ENCODE results near the gene F10. TPM values are rescaled to one million over a fixed set of nuclear protein-coding genes. Genes with fewer than 3 reads are reported as not detected.
"Not testable (repeated sequence)": the region's sequence is repeated elsewhere in the genome, so short reads cannot be mapped to it uniquely, and the experiment has no call there.

The F10 gene
- polyA plus RNA-seq, 1 experiment = 39.0 TPM

- CTCF ChIA-PET = interaction anchor here (1.1 kb wide), 1 partner anchor 17 kb away, joined by 3 read pairs; no protein-coding TSS in a partner anchor
Measured at GRCh38 chr13:113109151-113110047, 13.2 kb upstream of the F10 start.

DNA sequence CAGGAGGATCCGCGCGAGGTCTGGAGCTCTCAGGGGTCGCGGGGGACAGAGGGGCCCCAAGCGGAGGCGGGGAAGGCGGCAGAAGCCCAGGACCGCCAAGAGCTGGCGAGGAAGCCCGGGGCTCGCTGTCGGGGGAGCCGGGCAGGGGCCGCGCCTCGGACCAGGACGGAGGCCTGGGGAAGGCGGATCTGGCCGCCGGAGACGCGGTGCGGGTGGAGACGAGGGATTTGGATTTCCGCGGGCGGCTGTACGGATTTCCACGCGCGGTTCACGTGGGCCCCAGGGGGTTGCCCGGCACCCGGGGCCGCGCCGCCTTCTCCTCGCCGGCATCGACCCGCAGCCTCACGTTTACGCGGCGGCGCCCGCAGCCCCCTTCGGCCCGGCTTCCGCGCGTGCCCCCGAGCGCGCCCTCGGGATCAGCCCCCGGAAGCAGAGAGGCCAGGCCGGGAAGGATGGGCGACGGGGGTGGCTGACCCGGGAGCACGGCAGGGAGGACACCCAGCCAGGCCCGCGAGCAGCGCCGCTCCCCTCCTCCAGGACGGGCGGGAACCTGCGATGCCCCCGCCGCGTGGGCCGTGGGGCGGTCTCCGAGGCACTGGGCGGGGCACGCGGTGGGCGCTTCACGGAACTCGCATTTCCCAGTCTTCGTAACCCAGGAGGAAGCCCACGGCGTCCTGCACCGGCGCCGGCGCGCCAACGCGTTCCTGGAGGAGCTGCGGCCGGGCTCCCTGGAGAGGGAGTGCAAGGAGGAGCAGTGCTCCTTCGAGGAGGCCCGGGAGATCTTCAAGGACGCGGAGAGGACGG, 12.3 kb upstream of the F10 start:
- POLR2A ChIA-PET = no interaction called here
- Histone ChIP-seq H3K36me3 (ENCODE audit: control insufficient read depth, insufficient read depth, low read length) (no peaks in the 10 kb centered on the region), H3K4me3 (ENCODE audit: low read depth, low read length) (peak overlapping the region; percentile 28), H3K27me3 (ENCODE audit: control insufficient read depth, insufficient read depth, low read length) (peaks cover 5% of the 10 kb centered on the region)
- TF ChIP-seq, protein P1, sequence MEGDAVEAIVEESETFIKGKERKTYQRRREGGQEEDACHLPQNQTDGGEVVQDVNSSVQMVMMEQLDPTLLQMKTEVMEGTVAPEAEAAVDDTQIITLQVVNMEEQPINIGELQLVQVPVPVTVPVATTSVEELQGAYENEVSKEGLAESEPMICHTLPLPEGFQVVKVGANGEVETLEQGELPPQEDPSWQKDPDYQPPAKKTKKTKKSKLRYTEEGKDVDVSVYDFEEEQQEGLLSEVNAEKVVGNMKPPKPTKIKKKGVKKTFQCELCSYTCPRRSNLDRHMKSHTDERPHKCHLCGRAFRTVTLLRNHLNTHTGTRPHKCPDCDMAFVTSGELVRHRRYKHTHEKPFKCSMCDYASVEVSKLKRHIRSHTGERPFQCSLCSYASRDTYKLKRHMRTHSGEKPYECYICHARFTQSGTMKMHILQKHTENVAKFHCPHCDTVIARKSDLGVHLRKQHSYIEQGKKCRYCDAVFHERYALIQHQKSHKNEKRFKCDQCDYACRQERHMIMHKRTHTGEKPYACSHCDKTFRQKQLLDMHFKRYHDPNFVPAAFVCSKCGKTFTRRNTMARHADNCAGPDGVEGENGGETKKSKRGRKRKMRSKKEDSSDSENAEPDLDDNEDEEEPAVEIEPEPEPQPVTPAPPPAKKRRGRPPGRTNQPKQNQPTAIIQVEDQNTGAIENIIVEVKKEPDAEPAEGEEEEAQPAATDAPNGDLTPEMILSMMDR (IDR thresholded peaks at IDR 0.05; ENCODE audit: insufficient read depth, low read depth, low read length) = no peak
- no peak for DNase-seq (ENCODE audit: low read depth)
- CTCF ChIA-PET = interaction anchor here (1.1 kb wide), 1 partner anchor 17 kb away, joined by 3 read pairs; no protein-coding TSS in a partner anchor

More at GRCh38 chr13:113109151-113110047, 13.2 kb upstream of the F10 start:
- TF ChIP-seq, protein P1 (IDR thresholded peaks at IDR 0.05; ENCODE audit: insufficient read depth, low read depth, low read length) = no peak
- DNase-seq (ENCODE audit: low read depth) = no peak
- Histone ChIP-seq H3K27me3 (ENCODE audit: control insufficient read depth, insufficient read depth, low read length) (peaks cover 5% of the 10 kb centered on the region), H3K4me3 (ENCODE audit: low read depth, low read length) (no peak overlapping the region), H3K36me3 (ENCODE audit: control insufficient read depth, insufficient read depth, low read length) (no peaks in the 10 kb centered on the region)
- POLR2A ChIA-PET = no interaction called here

GRCh38 chr13:113110852-113111315, 11.7 kb upstream of the F10 start:
- TF ChIP-seq, protein P1 (IDR thresholded peaks at IDR 0.05; ENCODE audit: insufficient read depth, low read depth, low read length) = no peak
- Histone ChIP-seq H3K4me3 (ENCODE audit: low read depth, low read length) (peak overlapping the region; percentile 28), H3K36me3 (ENCODE audit: control insufficient read depth, insufficient read depth, low read length) (no peaks in the 10 kb centered on the region), H3K27me3 (ENCODE audit: control insufficient read depth, insufficient read depth, low read length) (peaks cover 5% of the 10 kb centered on the region)
- CTCF ChIA-PET = interaction anchor here (1.1 kb wide), 1 partner anchor 16 kb away, joined by 3 read pairs; no protein-coding TSS in a partner anchor
- POLR2A ChIA-PET = no interaction called here
- no peak for DNase-seq (ENCODE audit: low read depth)

DNA sequence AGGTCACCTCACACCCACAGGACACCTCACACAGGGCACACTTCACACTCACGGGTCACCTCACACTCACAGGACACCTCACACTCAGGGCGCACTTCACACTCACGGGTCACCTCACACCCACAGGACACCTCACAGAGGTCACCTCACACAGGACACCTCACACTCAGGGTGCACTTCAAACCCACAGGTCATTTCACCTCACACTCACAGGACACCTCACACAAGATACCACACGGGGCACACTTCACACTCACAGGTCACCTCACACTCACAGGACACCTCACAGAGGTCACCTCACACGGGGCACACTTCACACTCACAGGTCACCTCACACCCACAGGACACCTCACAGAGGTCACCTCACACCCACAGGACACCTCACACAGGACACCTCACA, 10.8 kb upstream of the F10 start:
- H3K4me3 ChIP-seq (ENCODE audit: low read depth, low read length); DNase-seq (ENCODE audit: low read depth); POLR2A ChIA-PET; H3K27me3 ChIP-seq (ENCODE audit: control insufficient read depth, insufficient read depth, low read length); CTCF ChIA-PET; H3K36me3 ChIP-seq (ENCODE audit: control insufficient read depth, insufficient read depth, low read length): not testable (repeated sequence)

- POLR2A ChIA-PET, CTCF ChIA-PET: not testable (repeated sequence)
Measured at GRCh38 chr13:113112475-113112874, 10.1 kb upstream of the F10 start.

More at GRCh38 chr13:113112475-113112874, 10.1 kb upstream of the F10 start:
- not testable (repeated sequence) for H3K36me3 ChIP-seq (ENCODE audit: control insufficient read depth, insufficient read depth, low read length); DNase-seq (ENCODE audit: low read depth); H3K27me3 ChIP-seq (ENCODE audit: control insufficient read depth, insufficient read depth, low read length); H3K4me3 ChIP-seq (ENCODE audit: low read depth, low read length)

Measured in BJ (cell line).